ENCODE measurements around the gene CDC27. TPM values are rescaled to one million over a fixed set of nuclear protein-coding genes. Genes with fewer than 3 reads are reported as not detected.
"Not testable (repeated sequence)": the region's sequence is repeated elsewhere in the genome, so short reads cannot be mapped to it uniquely, and the experiment has no call there.

The CDC27 gene
- polyA plus RNA-seq, 1 experiment = 65.3 TPM

DNA sequence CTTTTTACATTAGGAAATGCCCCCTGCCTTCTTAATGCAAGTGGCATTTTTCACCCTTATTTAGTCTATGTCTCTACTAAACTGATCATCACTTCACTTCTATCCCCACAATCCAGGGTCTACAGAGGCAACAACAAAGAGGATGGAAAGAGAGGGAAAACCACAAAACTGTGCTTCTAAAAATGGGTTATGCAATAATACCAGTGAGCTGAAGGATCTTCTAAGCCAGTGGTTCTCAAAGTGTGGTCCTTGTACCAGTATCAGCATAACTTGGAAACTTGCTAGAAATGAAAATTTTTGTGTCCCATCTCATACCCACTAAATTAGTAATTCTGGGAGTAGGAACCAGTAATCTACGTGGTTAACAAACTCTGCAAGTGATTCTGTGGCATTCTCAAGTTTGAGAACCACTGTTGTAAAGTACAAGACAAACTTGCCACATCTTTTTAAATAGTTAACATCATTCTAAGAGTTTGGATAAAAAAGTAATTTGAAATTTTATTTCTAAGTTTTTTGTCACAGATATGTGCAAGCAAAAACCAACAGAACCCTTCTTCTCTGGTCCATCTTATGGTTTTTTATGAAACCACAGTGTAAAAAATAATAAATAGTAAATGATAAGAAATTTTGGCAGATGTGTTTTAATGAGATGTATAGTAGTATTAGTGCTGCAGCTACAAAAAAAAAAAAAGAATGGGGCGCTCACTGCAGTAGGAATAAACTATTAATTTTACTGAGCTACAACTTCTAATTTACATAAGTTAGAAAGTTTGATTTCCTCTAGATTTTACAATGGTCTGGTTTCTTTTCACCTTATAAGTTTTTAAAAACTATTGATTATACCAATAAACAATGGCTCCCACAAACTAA lies 16.2 kb downstream of the CDC27 start:
- Histone ChIP-seq H3K36me3 (ENCODE audit: control insufficient read depth, insufficient read depth, low read length) (peaks cover 3% of the 10 kb centered on the region; the same call in 1 of the 2 replicates), H3K27me3 (ENCODE audit: control insufficient read depth, insufficient read depth, low read length) (no peaks in the 10 kb centered on the region), H3K4me3 (ENCODE audit: low read depth, low read length) (no peak overlapping the region)
- no peak for DNase-seq (ENCODE audit: low read depth)
- ChIA-PET CTCF (no interaction called here), POLR2A (no interaction called here)
- TF ChIP-seq, protein P1, sequence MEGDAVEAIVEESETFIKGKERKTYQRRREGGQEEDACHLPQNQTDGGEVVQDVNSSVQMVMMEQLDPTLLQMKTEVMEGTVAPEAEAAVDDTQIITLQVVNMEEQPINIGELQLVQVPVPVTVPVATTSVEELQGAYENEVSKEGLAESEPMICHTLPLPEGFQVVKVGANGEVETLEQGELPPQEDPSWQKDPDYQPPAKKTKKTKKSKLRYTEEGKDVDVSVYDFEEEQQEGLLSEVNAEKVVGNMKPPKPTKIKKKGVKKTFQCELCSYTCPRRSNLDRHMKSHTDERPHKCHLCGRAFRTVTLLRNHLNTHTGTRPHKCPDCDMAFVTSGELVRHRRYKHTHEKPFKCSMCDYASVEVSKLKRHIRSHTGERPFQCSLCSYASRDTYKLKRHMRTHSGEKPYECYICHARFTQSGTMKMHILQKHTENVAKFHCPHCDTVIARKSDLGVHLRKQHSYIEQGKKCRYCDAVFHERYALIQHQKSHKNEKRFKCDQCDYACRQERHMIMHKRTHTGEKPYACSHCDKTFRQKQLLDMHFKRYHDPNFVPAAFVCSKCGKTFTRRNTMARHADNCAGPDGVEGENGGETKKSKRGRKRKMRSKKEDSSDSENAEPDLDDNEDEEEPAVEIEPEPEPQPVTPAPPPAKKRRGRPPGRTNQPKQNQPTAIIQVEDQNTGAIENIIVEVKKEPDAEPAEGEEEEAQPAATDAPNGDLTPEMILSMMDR (IDR thresholded peaks at IDR 0.05; ENCODE audit: insufficient read depth, low read depth, low read length) = no peak

DNA sequence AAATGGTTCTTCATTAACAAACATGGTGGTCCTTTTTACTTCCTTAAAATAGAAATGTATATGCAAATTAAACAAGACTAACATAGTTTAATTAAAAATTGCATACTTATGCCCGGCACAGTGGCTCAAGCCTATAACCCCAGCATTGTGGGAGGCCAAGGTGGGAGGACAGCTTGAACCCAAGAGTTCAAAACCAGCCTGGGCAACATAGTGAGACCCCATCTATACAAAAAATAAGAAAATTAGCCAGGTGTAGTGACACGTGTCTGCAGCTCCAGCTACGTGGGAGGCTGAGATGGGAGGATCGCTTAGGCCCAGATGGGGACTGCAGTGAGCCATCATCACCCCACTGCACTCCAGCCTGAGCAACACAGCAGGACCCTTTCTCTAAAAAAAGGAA lies 18.4 kb downstream of the CDC27 start:
- ChIA-PET CTCF (interaction anchor here (1.3 kb wide), 1 partner anchor 8 kb away, joined by 3 read pairs; no protein-coding TSS in a partner anchor), POLR2A (no interaction called here)
- no peaks in the 10 kb centered on the region for H3K27me3 ChIP-seq (ENCODE audit: control insufficient read depth, insufficient read depth, low read length)
- no peak for DNase-seq (ENCODE audit: low read depth)
- no peak overlapping the region for H3K4me3 ChIP-seq (ENCODE audit: low read depth, low read length)
- TF ChIP-seq, protein P1 (IDR thresholded peaks at IDR 0.05; ENCODE audit: insufficient read depth, low read depth, low read length) = no peak
- H3K36me3 ChIP-seq (ENCODE audit: control insufficient read depth, insufficient read depth, low read length) = peaks cover 4% of the 10 kb centered on the region; the same call in 1 of the 2 replicates

DNA sequence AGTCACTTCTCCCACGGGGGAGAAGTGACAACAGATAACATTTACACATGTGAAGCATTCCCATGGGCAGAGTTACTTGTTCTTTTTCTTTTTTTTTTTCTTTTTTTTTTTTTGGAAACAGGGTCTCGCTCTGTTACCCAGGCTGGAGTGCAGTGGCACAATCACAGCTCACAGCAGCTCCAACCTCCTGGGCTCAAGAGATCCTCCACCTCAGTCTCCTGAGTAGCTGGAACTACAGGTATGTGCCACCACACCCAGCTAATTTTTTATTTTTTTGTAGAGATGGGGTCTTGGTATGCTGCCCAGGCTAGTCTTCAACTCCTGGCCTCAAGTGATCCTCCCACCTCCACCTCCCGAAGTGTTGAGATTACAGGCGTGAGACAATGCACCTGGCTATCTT lies 20.2 kb downstream of the CDC27 start:
- H3K27me3 ChIP-seq (ENCODE audit: control insufficient read depth, insufficient read depth, low read length); H3K4me3 ChIP-seq (ENCODE audit: low read depth, low read length); POLR2A ChIA-PET; H3K36me3 ChIP-seq (ENCODE audit: control insufficient read depth, insufficient read depth, low read length); DNase-seq (ENCODE audit: low read depth): not testable (repeated sequence)
- CTCF ChIA-PET = interaction anchor here (1.0 to 1.1 kb wide), 2 partner anchors 15 to 61 kb away, joined by 3 to 4 read pairs; no protein-coding TSS in a partner anchor

DNA sequence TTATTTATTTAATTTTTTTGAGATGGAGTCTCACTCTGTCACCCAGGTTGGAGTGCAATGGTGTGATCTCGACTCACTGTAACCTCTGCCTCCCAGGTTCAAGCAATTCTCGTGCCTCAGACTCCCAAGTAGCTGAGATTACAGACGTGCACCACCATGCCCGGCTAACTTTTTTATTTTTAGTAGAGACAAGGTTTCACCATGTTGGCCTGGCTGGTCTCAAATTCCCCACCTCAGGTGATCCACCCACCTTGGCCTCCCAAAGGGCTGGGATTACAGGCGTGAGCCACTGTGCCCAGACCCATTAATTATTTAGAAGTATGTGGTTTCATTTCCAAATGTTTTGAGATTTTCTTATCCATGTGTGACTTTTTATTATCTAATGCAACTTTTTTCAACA lies 22.2 kb downstream of the CDC27 start:
- POLR2A ChIA-PET; H3K4me3 ChIP-seq (ENCODE audit: low read depth, low read length); DNase-seq (ENCODE audit: low read depth); CTCF ChIA-PET; H3K27me3 ChIP-seq (ENCODE audit: control insufficient read depth, insufficient read depth, low read length); H3K36me3 ChIP-seq (ENCODE audit: control insufficient read depth, insufficient read depth, low read length): not testable (repeated sequence)

DNA sequence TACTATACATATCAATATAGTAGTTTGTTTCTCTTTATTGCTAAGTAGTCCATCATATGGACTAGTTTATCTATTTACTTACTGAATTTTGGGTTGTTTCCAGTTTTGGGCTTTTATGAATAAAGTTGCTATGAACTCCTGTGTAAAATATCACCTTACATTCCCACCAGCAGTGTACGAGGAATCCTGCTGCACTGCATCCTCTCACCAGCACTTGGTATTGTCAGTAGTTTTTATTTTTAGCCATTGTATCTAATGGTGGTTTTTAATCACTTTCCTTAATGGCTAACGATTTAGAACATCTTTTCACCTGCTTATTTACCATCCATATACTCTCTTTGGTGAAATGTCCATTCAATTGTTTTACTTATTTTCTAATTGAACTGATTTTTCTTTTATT lies 24.0 kb downstream of the CDC27 start:
- no peaks in the 10 kb centered on the region for H3K27me3 ChIP-seq (ENCODE audit: control insufficient read depth, insufficient read depth, low read length)
- H3K36me3 ChIP-seq (ENCODE audit: control insufficient read depth, insufficient read depth, low read length) = peaks cover 4% of the 10 kb centered on the region; the same call in 1 of the 2 replicates
- DNase-seq (ENCODE audit: low read depth) = no peak
- no peak overlapping the region for H3K4me3 ChIP-seq (ENCODE audit: low read depth, low read length)
- TF ChIP-seq, protein P1 (IDR thresholded peaks at IDR 0.05; ENCODE audit: insufficient read depth, low read depth, low read length) = no peak
- CTCF ChIA-PET = no interaction called here
- POLR2A ChIA-PET = no interaction called here

DNA sequence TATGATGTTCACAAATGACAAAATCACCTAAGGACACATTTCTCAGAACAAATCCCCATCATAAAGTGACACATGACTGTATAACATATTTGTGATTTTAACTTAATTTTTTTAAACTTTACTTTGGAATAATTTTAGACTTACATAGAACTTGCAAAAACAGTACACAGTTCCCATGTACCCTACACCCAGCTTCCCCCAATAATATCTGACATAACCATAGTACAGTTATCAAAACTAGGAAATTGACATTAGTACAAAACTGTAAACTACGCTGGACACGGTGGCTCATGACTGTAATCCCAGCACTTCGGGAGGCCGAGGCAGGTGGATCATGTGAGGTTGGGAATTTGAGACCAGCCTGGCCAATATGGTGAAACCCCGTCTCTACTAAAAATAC lies 24.8 kb downstream of the CDC27 start:
- DNase-seq (ENCODE audit: low read depth) = no peak
- TF ChIP-seq, protein P1 (IDR thresholded peaks at IDR 0.05; ENCODE audit: insufficient read depth, low read depth, low read length) = no peak
- ChIA-PET POLR2A (no interaction called here), CTCF (no interaction called here)
- no peaks in the 10 kb centered on the region for H3K27me3 ChIP-seq (ENCODE audit: control insufficient read depth, insufficient read depth, low read length)
- H3K36me3 ChIP-seq (ENCODE audit: control insufficient read depth, insufficient read depth, low read length) = peaks cover 9% of the 10 kb centered on the region
- no peak overlapping the region for H3K4me3 ChIP-seq (ENCODE audit: low read depth, low read length)

All from BJ (cell line).